IMR-90 (cell line): ENCODE results near the gene CCNK. TPM values are rescaled to one million over a fixed set of nuclear protein-coding genes. Genes with fewer than 3 reads are reported as not detected.

Source experiments
- ATAC-seq: fragments of 200-7000 bp; cut with Tn5 transposase; 2 replicates; pipeline ENCODE4 v1.9.1; 2020; ENCODE audit warnings: low read depth, mild to moderate bottlenecking, moderate library complexity
- BruUV-seq: library from RNA; stranded (reverse); fragments of 400-500 nt; replicated peaks from 2 replicates; lab custom pipeline; 2021; lab: Mats Ljungman, UMichigan
- CTCF ChIA-PET: fragments of 300-600 bp; formaldehyde crosslinking; extraction: SDS; loops from one replicate; lab custom pipeline; 2021; ENCODE audit warnings: antibody characterized with exemption; lab: Yijun Ruan, JAX
- POLR2A ChIA-PET: fragments of 300-600 bp; sonication (Branson Sonifier 250); formaldehyde crosslinking; loops from one replicate; lab custom pipeline; 2022; ENCODE audit warnings: antibody characterized with exemption; ENCODE audit not compliant: unreplicated experiment; lab: Charles Lee
- DNase-seq: peaks from one replicate; pipeline ENCODE4 v3.0.0; 2013
- H2AFZ ChIP-seq: replicated peaks from 2 replicates; pipeline ENCODE3; 2013; ENCODE audit warnings: low read length, mild to moderate bottlenecking; ENCODE audit not compliant: poor library complexity
- H2AK5ac ChIP-seq: 2 replicates; pipeline ENCODE4 v1.6.1; 2013; ENCODE audit warnings: low read depth, low read length, inconsistent platforms
- H2AK9ac ChIP-seq: replicated peaks from 2 replicates; pipeline ENCODE3; 2013; ENCODE audit warnings: mild to moderate bottlenecking, low read depth, low read length, moderate library complexity; ENCODE audit not compliant: poor library complexity
- H2BK120ac ChIP-seq: 2 replicates; pipeline ENCODE4 v1.6.1; 2013; ENCODE audit warnings: low read depth, low read length, inconsistent platforms
- H2BK15ac ChIP-seq: 3 replicates; pipeline ENCODE4 v1.6.1; 2013; ENCODE audit warnings: low read depth, low read length, inconsistent platforms
- H2BK20ac ChIP-seq: 2 replicates; pipeline ENCODE4 v1.6.1; 2013; ENCODE audit warnings: low read depth, mild to moderate bottlenecking, inconsistent platforms, low read length, moderate library complexity
- H2BK5ac ChIP-seq: 2 replicates; pipeline ENCODE4 v1.6.1; 2013; ENCODE audit warnings: mild to moderate bottlenecking, low read depth, low read length, inconsistent platforms; ENCODE audit not compliant: poor library complexity, severe bottlenecking
- H3K14ac ChIP-seq: replicated peaks from 2 replicates; pipeline ENCODE4 v1.6.1; 2013; ENCODE audit warnings: low read depth, low read length, inconsistent platforms
- H3K18ac ChIP-seq: 2 replicates; pipeline ENCODE4 v1.6.1; 2013; ENCODE audit warnings: low read depth, low read length, control low read depth
- H3K23ac ChIP-seq: 2 replicates; pipeline ENCODE4 v1.6.1; 2013; ENCODE audit warnings: low read depth, low read length, inconsistent platforms
- H3K27ac ChIP-seq: 2 replicates; pipeline ENCODE4 v1.5.1; 2013; ENCODE audit warnings: mild to moderate bottlenecking, control low read depth, low read length; ENCODE audit not compliant: insufficient read depth
- H3K27me3 ChIP-seq: 2 replicates; pipeline ENCODE4 v1.6.1; 2013; ENCODE audit warnings: low read length; ENCODE audit not compliant: control insufficient read depth, insufficient read depth
- H3K36me3 ChIP-seq: 2 replicates; pipeline ENCODE4 v1.6.1; 2013; ENCODE audit warnings: low read length, mixed read lengths; ENCODE audit not compliant: control insufficient read depth, insufficient read depth
- H3K4ac ChIP-seq: 2 replicates; pipeline ENCODE4 v1.6.1; 2013; ENCODE audit warnings: low read depth, low read length, inconsistent platforms
- H3K4me1 ChIP-seq: 2 replicates; pipeline ENCODE4 v1.6.1; 2013; ENCODE audit warnings: low read length, mixed read lengths; ENCODE audit not compliant: control insufficient read depth, insufficient read depth
- H3K4me2 ChIP-seq: 2 replicates; pipeline ENCODE4 v1.6.1; 2013; ENCODE audit warnings: low read depth, mild to moderate bottlenecking, control low read depth, low read length, moderate library complexity
- H3K4me3 ChIP-seq: 2 replicates; pipeline ENCODE4 v1.5.1; 2013; ENCODE audit warnings: low read depth, mild to moderate bottlenecking, control low read depth, low read length, moderate library complexity; ENCODE audit not compliant: insufficient read depth
- H3K56ac ChIP-seq: 2 replicates; pipeline ENCODE4 v1.6.1; 2013; ENCODE audit warnings: low read length, inconsistent platforms; ENCODE audit not compliant: insufficient read depth; ENCODE audit errors: extremely low read depth
- H3K79me1 ChIP-seq, 2 experiments: 2 replicates each; pipeline ENCODE4 v1.6.1; 2013; ENCODE audit warnings: low read length in 2 of 2, inconsistent platforms in 1 of 2, low read depth in 1 of 2
- H3K9ac ChIP-seq: 2 replicates; pipeline ENCODE4 v1.6.1; 2013; ENCODE audit warnings: low read depth, low read length, control low read depth
- H3K9me1 ChIP-seq: 2 replicates; pipeline ENCODE4 v1.6.1; 2013; ENCODE audit warnings: low read length, inconsistent platforms; ENCODE audit not compliant: insufficient read depth
- H3K9me3 ChIP-seq: 2 replicates; pipeline ENCODE4 v1.6.1; 2013; ENCODE audit warnings: low read length; ENCODE audit not compliant: control insufficient read depth, insufficient read depth
- H4K20me1 ChIP-seq: 2 replicates; pipeline ENCODE4 v1.6.1; 2013; ENCODE audit warnings: low read length, inconsistent platforms; ENCODE audit not compliant: insufficient read depth
- H4K5ac ChIP-seq: 2 replicates; pipeline ENCODE4 v1.6.1; 2013; ENCODE audit warnings: mild to moderate bottlenecking, low read depth, low read length, control low read depth
- H4K8ac ChIP-seq, 2 experiments: 2 replicates each; pipeline ENCODE4 v1.6.1; 2013; ENCODE audit warnings: low read depth in 2 of 2, low read length in 2 of 2, control low read depth in 1 of 2, inconsistent platforms in 1 of 2
- H4K91ac ChIP-seq: 2 replicates; pipeline ENCODE4 v1.6.1; 2013; ENCODE audit warnings: low read depth, low read length, inconsistent platforms; ENCODE audit not compliant: insufficient read depth
- BHLHE40 ChIP-seq: fragments of 150-350 bp; IDR thresholded peaks from 2 replicates; pipeline ENCODE4 v1.6.1; 2016; ENCODE audit warnings: mild to moderate bottlenecking, low read depth, low read length
- CHD1 ChIP-seq: IDR thresholded peaks from 2 replicates; pipeline ENCODE4 v1.6.1; 2012; ENCODE audit warnings: low read depth, low read length, improper control_type of control experiment
- CTCF ChIP-seq: conservative IDR thresholded peaks from 2 replicates; pipeline ENCODE4 v1.5.1; 2012; ENCODE audit warnings: mild to moderate bottlenecking, low read depth, low read length, improper control_type of control experiment
- ELK1 ChIP-seq: fragments of 150-350 bp; IDR thresholded peaks from 2 replicates; pipeline ENCODE4 v1.6.1; 2016; ENCODE audit warnings: low read depth, mild to moderate bottlenecking, low read length, moderate library complexity, borderline replicate concordance
- FOS ChIP-seq: fragments of 150-350 bp; IDR thresholded peaks from 2 replicates; pipeline ENCODE4 v1.6.1; 2016; ENCODE audit warnings: low read depth, low read length
- MAFK ChIP-seq: IDR thresholded peaks from 2 replicates; pipeline ENCODE4 v1.6.1; 2012; ENCODE audit warnings: low read depth, low read length, improper control_type of control experiment
- MAZ ChIP-seq: IDR thresholded peaks from 2 replicates; pipeline ENCODE4 v1.6.1; 2012; ENCODE audit warnings: low read depth, mild to moderate bottlenecking, low read length, improper control_type of control experiment, moderate library complexity, borderline replicate concordance
- MXI1 ChIP-seq: IDR thresholded peaks from 2 replicates; pipeline ENCODE4 v1.6.1; 2012; ENCODE audit warnings: low read depth, mild to moderate bottlenecking, low read length, moderate library complexity, borderline replicate concordance
- NFE2L2 ChIP-seq: fragments of 150-350 bp; IDR thresholded peaks from 2 replicates; pipeline ENCODE4 v1.6.1; 2016; ENCODE audit warnings: low read depth, mild to moderate bottlenecking, low read length
- POLR2A ChIP-seq: IDR thresholded peaks from 2 replicates; pipeline ENCODE4 v1.6.1; 2012; ENCODE audit warnings: mild to moderate bottlenecking, low read depth, low read length
- RAD21 ChIP-seq: IDR thresholded peaks from 2 replicates; pipeline ENCODE4 v1.6.1; 2012; ENCODE audit warnings: low read length, improper control_type of control experiment
- RCOR1 ChIP-seq: IDR thresholded peaks from 2 replicates; pipeline ENCODE4 v1.6.1; 2012; ENCODE audit warnings: mild to moderate bottlenecking, low read length, improper control_type of control experiment; ENCODE audit not compliant: insufficient replicate concordance
- RFX5 ChIP-seq: IDR thresholded peaks from 2 replicates; pipeline ENCODE4 v1.8.0; 2012; ENCODE audit warnings: low read depth, mild to moderate bottlenecking, low read length, moderate library complexity
- SMC3 ChIP-seq: fragments of 150-350 bp; IDR thresholded peaks from 2 replicates; pipeline ENCODE4 v1.6.1; 2016; ENCODE audit warnings: low read depth, mild to moderate bottlenecking, antibody characterized with exemption, low read length, moderate library complexity
- USF2 ChIP-seq: fragments of 150-350 bp; IDR thresholded peaks from 2 replicates; pipeline ENCODE4 v1.6.1; 2017; ENCODE audit warnings: mild to moderate bottlenecking, antibody characterized with exemption, low read length, low read depth
- WGBS, 2 experiments: methylation state at CpG; one replicate each; pipeline versions ENCODE4 v1.1.5 to v1.1.7; 2013; ENCODE audit warnings: missing lambda C conversion rate in 2 of 2; ENCODE audit not compliant: insufficient read length in 1 of 2; ENCODE audit errors: extremely low coverage in 2 of 2; 5-methylcytosine and 5-hydroxymethylcytosine counted together
- dilution Hi-C: fragments of 300-500 bp; cut with HindIII; formaldehyde crosslinking; loops from one replicate; pipeline ENCODE4 v1.14.3; 2018; ENCODE audit warnings: low sequenced_read_pairs; ENCODE audit not compliant: unreplicated experiment
- in situ Hi-C: fragments of 300-500 bp; cut with MboI; formaldehyde crosslinking; loops from 3 replicates; pipeline ENCODE4 v1.14.3; 2019; ENCODE audit warnings: low sequenced_read_pairs, inconsistent platforms, mixed read lengths
- intact Hi-C: fragments of 100-400 bp; cut with micrococcal nuclease; formaldehyde crosslinking; loops from 2 replicates; pipeline ENCODE4 v1.10.0; 2022
- polyA plus RNA-seq, 3 experiments: library from polyadenylated mRNA; depleted of rRNA; stranded (reverse); fragments of >200 nt; gene quantifications; 2 replicates each; pipeline ENCODE4 v1.2.3, GENCODE V29; 2012; ENCODE audit warnings: low replicate concordance in 1 of 3
- total RNA-seq: library from RNA; depleted of rRNA; stranded (reverse); fragments of >200 nt; gene quantifications from 2 replicates; pipeline ENCODE4 v1.2.3, GENCODE V29; 2012

CCNK gene
- total and polyA plus RNA-seq, 2 of the 4 experiments (the other 2 are of a cell fraction) = 18.8 to 38.3 TPM

DNA sequence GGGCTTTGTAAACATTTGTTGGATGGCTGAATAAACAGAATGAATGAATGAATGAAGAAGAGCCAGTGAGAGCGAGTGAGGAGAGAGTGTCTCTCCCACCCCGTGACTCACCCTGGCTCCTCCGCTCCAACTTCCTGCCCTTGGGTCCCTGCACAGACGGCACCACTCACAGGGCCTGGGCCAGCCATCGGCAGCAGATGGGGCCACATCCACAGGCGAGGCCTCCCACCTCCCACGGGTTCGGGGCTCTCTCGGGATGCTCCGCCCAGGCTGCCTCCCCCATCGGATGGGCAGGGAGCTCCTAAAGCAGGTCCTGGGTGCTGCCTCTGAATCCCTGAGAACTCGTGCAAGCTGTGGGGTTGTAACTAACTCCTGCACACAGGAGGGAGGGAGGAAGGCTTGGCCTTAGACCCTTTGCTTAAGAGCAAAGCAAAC is 41.3 kb downstream of the CCNK start:
- intact Hi-C loops = loop anchor here (1.0 to 5.0 kb wide), 2 partner anchors 82 to 160 kb away; partner anchors contain the start of genes CCDC85C and CYP46A1
- TF ChIP-seq RFX5 (no peak), NFE2L2 (no peak), POLR2A (no peak), ELK1 (no peak), MAFK (no peak), CTCF (peak; percentile 44), MXI1 (peak; percentile 26; the same call in 1 of the 2 replicates), CHD1 (no peak), FOS (peak; percentile 73), RAD21 (peak; percentile 53), MAZ (peak; percentile 60; the same call in 1 of the 2 replicates), BHLHE40 (no peak), RCOR1 (no peak), SMC3 (peak; percentile 36), USF2 (peak; percentile 57)

More for the DNA sequence above, 41.3 kb downstream of the CCNK start:
- WGBS, 2 experiments = 0% methylated on average over 2 of the region's 12 CpGs; no CpG with 5 or more reads in 1 of the 2 experiments
- peak overlapping the region; percentile 88 for H3K14ac ChIP-seq
- peak overlapping the region; percentile 53 for H3K4me2 ChIP-seq
- H3K9me3 ChIP-seq = no peaks in the 10 kb centered on the region
- no peaks in the 10 kb centered on the region; the same call in 1 of the 2 replicates for H3K36me3 ChIP-seq
- DNase-seq (peak; percentile 78), ATAC-seq (peak; percentile 78)
- H4K5ac ChIP-seq = peak overlapping the region; percentile 62
- H3K18ac ChIP-seq = peak overlapping the region; percentile 74
- peak overlapping the region; percentile 85 for H2BK120ac ChIP-seq
- H3K4ac ChIP-seq = peak overlapping the region; percentile 89
- H3K56ac ChIP-seq = peak overlapping the region; percentile 39
- H4K8ac ChIP-seq = peak overlapping the region; percentile 63 to 89
- H2BK20ac ChIP-seq = peak overlapping the region; percentile 58
- peak overlapping the region; percentile 97 for H2AK9ac ChIP-seq
- dilution Hi-C loops = no loop called here
- no peak overlapping the region for H3K4me3 ChIP-seq
- CTCF ChIA-PET = interaction anchor here (0.6 to 0.9 kb wide), 4 partner anchors 10 to 106 kb away, joined by 3 to 6 read pairs (median 4); no protein-coding TSS in a partner anchor
- H3K23ac ChIP-seq = peak overlapping the region; percentile 63
- no TSS peak for BruUV-seq
- peak overlapping the region; percentile 76 for H3K27ac ChIP-seq
- no peaks in the 10 kb centered on the region for H3K27me3 ChIP-seq
- H2BK15ac ChIP-seq = no peak overlapping the region
- peak overlapping the region; percentile 88 for H2AFZ ChIP-seq
- peak overlapping the region; percentile 80 for H2BK5ac ChIP-seq
- H2AK5ac ChIP-seq = peak overlapping the region; percentile 88
- in situ Hi-C loops = loop anchor here (5.0 to 10.0 kb wide), 2 partner anchors 100 to 382 kb away; no protein-coding TSS in a partner anchor
- peak overlapping the region; percentile 91 for H4K91ac ChIP-seq
- H4K20me1 ChIP-seq = peaks cover 32% of the 10 kb centered on the region
- POLR2A ChIA-PET = no interaction called here
- H3K79me1 ChIP-seq = peaks cover 21 to 79% of the 10 kb centered on the region in 2 experiments
- peaks cover 10% of the 10 kb centered on the region for H3K9me1 ChIP-seq
- peaks cover 32% of the 10 kb centered on the region for H3K4me1 ChIP-seq
- peak overlapping the region; percentile 15; the same call in 1 of the 2 replicates for H3K9ac ChIP-seq
